ENCODE data around the gene CPSF2. TPM values are rescaled to one million over a fixed set of nuclear protein-coding genes. Genes with fewer than 3 reads are reported as not detected.
"Not testable (repeated sequence)": the region's sequence is repeated elsewhere in the genome, so short reads cannot be mapped to it uniquely, and the experiment has no call there.

Gene CPSF2
- total RNA-seq, 2 experiments from 2014 or later: 40.0 to 91.9 TPM

- no peak overlapping the region for H2AFZ ChIP-seq (ENCODE audit: low read length)
- intact Hi-C loops (cut with micrococcal nuclease; ENCODE audit: unreplicated experiment): no loop called here
- no peak for TF ChIP-seq CTCF (conservative IDR thresholded peaks at IDR 0.05; ENCODE audit: low read length)
- no peak for TF ChIP-seq EZH2phosphoT487 (IDR thresholded peaks at IDR 0.05; ENCODE audit: borderline replicate concordance, low read depth, low read length)
- no peaks in the 10 kb centered on the region for H3K36me3 ChIP-seq (ENCODE audit: insufficient read depth, low read length)
- no peak overlapping the region for H3K4me3 ChIP-seq (ENCODE audit: low read depth, low read length, poor library complexity, severe bottlenecking)
- no peak overlapping the region for H3K27ac ChIP-seq (ENCODE audit: low read depth, low read length, poor library complexity, severe bottlenecking)
- H4K20me1 ChIP-seq (ENCODE audit: insufficient read depth, low read length): no peaks in the 10 kb centered on the region
- no peak for DNase-seq (ENCODE audit: low spot score)
- no peaks in the 10 kb centered on the region for H3K9me2 ChIP-seq (ENCODE audit: insufficient read depth, low read length)
- ChIA-PET CTCF (ENCODE audit: unreplicated experiment) (no interaction called here), POLR2A (no interaction called here)
- H3K79me2 ChIP-seq (ENCODE audit: insufficient read depth, low read depth, low read length): no peaks in the 10 kb centered on the region
- BruUV-seq (replicated peaks): no TSS peak
- no peaks in the 10 kb centered on the region for H3K4me1 ChIP-seq (ENCODE audit: insufficient read depth, low read length, poor library complexity, severe bottlenecking)
- H3K4me2 ChIP-seq (ENCODE audit: low read length): no peak overlapping the region
- no peaks in the 10 kb centered on the region for H3K9me3 ChIP-seq (ENCODE audit: low read length)
These were observed 63.8 kb downstream of the CPSF2 start for GRCh38 chr14:92185559-92185958.

GRCh38 chr14:92187616-92188015 lies 65.8 kb downstream of the CPSF2 start:
- H3K4me3 ChIP-seq (ENCODE audit: low read depth, low read length, poor library complexity, severe bottlenecking); H4K20me1 ChIP-seq (ENCODE audit: insufficient read depth, low read length); H3K9me3 ChIP-seq (ENCODE audit: low read length); DNase-seq (ENCODE audit: low spot score); intact Hi-C loops (cut with micrococcal nuclease; ENCODE audit: unreplicated experiment); BruUV-seq (replicated peaks); H3K36me3 ChIP-seq (ENCODE audit: insufficient read depth, low read length); H3K4me2 ChIP-seq (ENCODE audit: low read length); H3K4me1 ChIP-seq (ENCODE audit: insufficient read depth, low read length, poor library complexity, severe bottlenecking); H3K27ac ChIP-seq (ENCODE audit: low read depth, low read length, poor library complexity, severe bottlenecking); POLR2A ChIA-PET; H2AFZ ChIP-seq (ENCODE audit: low read length); CTCF ChIA-PET (ENCODE audit: unreplicated experiment); H3K79me2 ChIP-seq (ENCODE audit: insufficient read depth, low read depth, low read length); H3K9me2 ChIP-seq (ENCODE audit: insufficient read depth, low read length): not testable (repeated sequence)

- Histone ChIP-seq H3K27ac (ENCODE audit: low read depth, low read length, poor library complexity, severe bottlenecking) (no peak overlapping the region), H3K79me2 (ENCODE audit: insufficient read depth, low read depth, low read length) (no peaks in the 10 kb centered on the region), H3K9me2 (ENCODE audit: insufficient read depth, low read length) (no peaks in the 10 kb centered on the region), H3K4me2 (ENCODE audit: low read length) (no peak overlapping the region), H4K20me1 (ENCODE audit: insufficient read depth, low read length) (no peaks in the 10 kb centered on the region), H3K4me1 (ENCODE audit: insufficient read depth, low read length, poor library complexity, severe bottlenecking) (no peaks in the 10 kb centered on the region), H3K36me3 (ENCODE audit: insufficient read depth, low read length) (no peaks in the 10 kb centered on the region), H2AFZ (ENCODE audit: low read length) (no peak overlapping the region), H3K4me3 (ENCODE audit: low read depth, low read length, poor library complexity, severe bottlenecking) (no peak overlapping the region), H3K9me3 (ENCODE audit: low read length) (no peaks in the 10 kb centered on the region)
- no peak for DNase-seq (ENCODE audit: low spot score)
- CTCF ChIA-PET (ENCODE audit: unreplicated experiment): no interaction called here
- BruUV-seq (replicated peaks): no TSS peak
- TF ChIP-seq CTCF (conservative IDR thresholded peaks at IDR 0.05; ENCODE audit: low read length) (no peak), EZH2phosphoT487 (IDR thresholded peaks at IDR 0.05; ENCODE audit: borderline replicate concordance, low read depth, low read length) (no peak)
- POLR2A ChIA-PET: no interaction called here
- intact Hi-C loops (cut with micrococcal nuclease; ENCODE audit: unreplicated experiment): no loop called here
These were observed 69.0 kb downstream of the CPSF2 start for GRCh38 chr14:92190768-92191167.
